Loucy (cell line): ENCODE results near the gene CCND1.

ENCODE experiments used
- H2AFZ ChIP-seq: fragments of 200-600 bp; sonication (generic); 2 replicates; pipeline ENCODE4 v1.6.0; 2016; ENCODE audit warnings: antibody characterized with exemption, mild to moderate bottlenecking, low read length, moderate library complexity
- H3F3A ChIP-seq: fragments of 200-600 bp; 2 replicates; pipeline ENCODE4 v1.6.0; 2016; ENCODE audit warnings: antibody characterized with exemption, low read depth, mild to moderate bottlenecking
- H3K27me3 ChIP-seq: fragments of 200-600 bp; sonication (generic); 2 replicates; pipeline ENCODE4 v1.6.1; 2014; ENCODE audit warnings: low read length, mild to moderate bottlenecking; ENCODE audit not compliant: insufficient read depth, poor library complexity, severe bottlenecking
- H3K36me3 ChIP-seq: fragments of 200-600 bp; sonication (generic); 2 replicates; pipeline ENCODE4 v1.6.1; 2016; ENCODE audit warnings: low read length; ENCODE audit not compliant: insufficient read depth
- H3K4me1 ChIP-seq: fragments of 200-600 bp; sonication (generic); 2 replicates; pipeline ENCODE4 v1.5.1; 2014; ENCODE audit warnings: low read length, mild to moderate bottlenecking; ENCODE audit not compliant: insufficient read depth, poor library complexity, severe bottlenecking
- H3K4me2 ChIP-seq: fragments of 200-600 bp; sonication (generic); 2 replicates; pipeline ENCODE4 v1.6.0; 2014; ENCODE audit warnings: antibody characterized with exemption, low read length, low read depth, mild to moderate bottlenecking; ENCODE audit not compliant: poor library complexity, severe bottlenecking
- H3K4me3 ChIP-seq: fragments of 200-600 bp; sonication (generic); 2 replicates; pipeline ENCODE4 v1.5.1; 2014; ENCODE audit warnings: low read length, mild to moderate bottlenecking, mixed read lengths; ENCODE audit not compliant: poor library complexity, severe bottlenecking
- H3K79me2 ChIP-seq: fragments of 200-600 bp; sonication (generic); 2 replicates; pipeline ENCODE4 v1.6.1; 2014; ENCODE audit warnings: low read length; ENCODE audit not compliant: insufficient read depth
- H3K9ac ChIP-seq: fragments of 200-600 bp; sonication (generic); 2 replicates; pipeline ENCODE4 v1.6.0; 2014; ENCODE audit warnings: mild to moderate bottlenecking, low read depth, low read length, moderate library complexity; ENCODE audit not compliant: poor library complexity, severe bottlenecking
- H3K9me2 ChIP-seq: fragments of 200-600 bp; sonication (generic); replicated peaks from 2 replicates; pipeline ENCODE4 v1.6.1; 2016; ENCODE audit warnings: low read depth, low read length, mixed read lengths
- H3K9me3 ChIP-seq: fragments of 200-600 bp; sonication (generic); 2 replicates; pipeline ENCODE4 v1.6.1; 2014; ENCODE audit warnings: mild to moderate bottlenecking, antibody characterized with exemption, low read length, low read depth; ENCODE audit not compliant: insufficient read depth
- H4K20me1 ChIP-seq: fragments of 200-600 bp; sonication (generic); 2 replicates; pipeline ENCODE4 v1.6.0; 2014; ENCODE audit warnings: antibody characterized with exemption, low read length, mild to moderate bottlenecking; ENCODE audit not compliant: insufficient read depth, poor library complexity, severe bottlenecking
- EZH2phosphoT487 ChIP-seq: fragments of 200-600 bp; IDR thresholded peaks from 2 replicates; pipeline ENCODE4 v1.6.1; 2018; ENCODE audit warnings: antibody characterized with exemption, mild to moderate bottlenecking, moderate library complexity, borderline replicate concordance
- TF ChIP-seq, protein P1 (sequence below): fragments of 200-600 bp; sonication (generic); conservative IDR thresholded peaks from 2 replicates; pipeline ENCODE4 v1.5.1; 2014; ENCODE audit warnings: mild to moderate bottlenecking, antibody characterized with exemption, low read length

CCND1 gene

DNA sequence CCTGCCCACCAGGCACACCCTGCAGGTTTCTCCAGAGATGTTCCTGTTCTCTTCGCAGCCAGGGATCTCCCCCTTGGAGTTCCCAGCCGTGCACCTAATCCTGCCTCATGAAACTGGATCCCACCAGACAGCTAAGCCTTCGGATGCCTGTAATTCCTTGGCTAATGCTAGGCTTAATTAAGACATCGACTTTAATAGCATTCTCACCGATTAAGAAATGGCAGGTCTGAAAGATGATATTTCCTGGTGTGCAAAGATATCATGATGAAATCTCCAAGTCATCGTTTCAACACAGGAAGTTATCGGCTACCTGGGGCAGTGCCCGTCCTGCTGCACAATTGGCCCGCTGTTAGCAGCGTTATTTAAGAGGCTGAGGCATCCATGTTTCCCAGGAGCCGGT lies 41.5 kb upstream of the CCND1 start:
- H2AFZ ChIP-seq = no peak overlapping the region
- H3K27me3 ChIP-seq = no peaks in the 10 kb centered on the region

DNA sequence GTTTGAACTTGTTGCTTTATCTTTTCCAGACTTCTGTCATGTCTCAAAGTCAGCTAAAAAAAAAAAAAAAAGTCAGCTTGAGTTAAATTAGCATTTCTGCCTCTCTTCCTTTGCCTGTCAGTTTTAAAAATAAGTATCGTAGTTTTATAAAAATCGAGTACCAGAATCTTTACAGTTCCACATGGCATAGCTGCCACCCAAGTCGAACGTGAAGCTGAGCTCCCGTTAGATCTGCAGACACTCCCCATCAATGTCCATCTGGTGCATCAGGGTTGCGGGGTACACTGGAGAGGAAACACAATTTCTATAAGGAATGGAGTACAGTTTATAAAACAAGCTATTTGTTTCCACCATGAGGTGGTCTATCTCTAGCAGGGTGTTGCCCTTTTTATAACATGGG lies 41.0 kb upstream of the CCND1 start:
- no peaks in the 10 kb centered on the region for H3K27me3 ChIP-seq
- no peaks in the 10 kb centered on the region for H3K9me3 ChIP-seq
- no peaks in the 10 kb centered on the region for H3K4me1 ChIP-seq
- no peak overlapping the region for H3K4me3 ChIP-seq
- TF ChIP-seq, protein P1, sequence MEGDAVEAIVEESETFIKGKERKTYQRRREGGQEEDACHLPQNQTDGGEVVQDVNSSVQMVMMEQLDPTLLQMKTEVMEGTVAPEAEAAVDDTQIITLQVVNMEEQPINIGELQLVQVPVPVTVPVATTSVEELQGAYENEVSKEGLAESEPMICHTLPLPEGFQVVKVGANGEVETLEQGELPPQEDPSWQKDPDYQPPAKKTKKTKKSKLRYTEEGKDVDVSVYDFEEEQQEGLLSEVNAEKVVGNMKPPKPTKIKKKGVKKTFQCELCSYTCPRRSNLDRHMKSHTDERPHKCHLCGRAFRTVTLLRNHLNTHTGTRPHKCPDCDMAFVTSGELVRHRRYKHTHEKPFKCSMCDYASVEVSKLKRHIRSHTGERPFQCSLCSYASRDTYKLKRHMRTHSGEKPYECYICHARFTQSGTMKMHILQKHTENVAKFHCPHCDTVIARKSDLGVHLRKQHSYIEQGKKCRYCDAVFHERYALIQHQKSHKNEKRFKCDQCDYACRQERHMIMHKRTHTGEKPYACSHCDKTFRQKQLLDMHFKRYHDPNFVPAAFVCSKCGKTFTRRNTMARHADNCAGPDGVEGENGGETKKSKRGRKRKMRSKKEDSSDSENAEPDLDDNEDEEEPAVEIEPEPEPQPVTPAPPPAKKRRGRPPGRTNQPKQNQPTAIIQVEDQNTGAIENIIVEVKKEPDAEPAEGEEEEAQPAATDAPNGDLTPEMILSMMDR = no peak
- TF ChIP-seq EZH2phosphoT487 = no peak
- no peak overlapping the region for H3K4me2 ChIP-seq
- H3K36me3 ChIP-seq = no peaks in the 10 kb centered on the region
- H3F3A ChIP-seq = no peaks in the 10 kb centered on the region
- no peak overlapping the region for H2AFZ ChIP-seq
- no peaks in the 10 kb centered on the region for H3K79me2 ChIP-seq
- H3K9ac ChIP-seq = no peak overlapping the region
- no peaks in the 10 kb centered on the region for H4K20me1 ChIP-seq
- H3K9me2 ChIP-seq = no peaks in the 10 kb centered on the region

More for the DNA sequence above, 41.5 kb upstream of the CCND1 start:
- Histone ChIP-seq H4K20me1 (no peaks in the 10 kb centered on the region), H3K9me3 (no peaks in the 10 kb centered on the region), H3K4me2 (no peak overlapping the region), H3K4me1 (no peaks in the 10 kb centered on the region), H3K9ac (no peak overlapping the region), H3K79me2 (no peaks in the 10 kb centered on the region), H3F3A (no peaks in the 10 kb centered on the region), H3K9me2 (no peaks in the 10 kb centered on the region), H3K36me3 (no peaks in the 10 kb centered on the region), H3K4me3 (no peak overlapping the region)
- TF ChIP-seq EZH2phosphoT487 = no peak
- TF ChIP-seq, protein P1 = no peak

DNA sequence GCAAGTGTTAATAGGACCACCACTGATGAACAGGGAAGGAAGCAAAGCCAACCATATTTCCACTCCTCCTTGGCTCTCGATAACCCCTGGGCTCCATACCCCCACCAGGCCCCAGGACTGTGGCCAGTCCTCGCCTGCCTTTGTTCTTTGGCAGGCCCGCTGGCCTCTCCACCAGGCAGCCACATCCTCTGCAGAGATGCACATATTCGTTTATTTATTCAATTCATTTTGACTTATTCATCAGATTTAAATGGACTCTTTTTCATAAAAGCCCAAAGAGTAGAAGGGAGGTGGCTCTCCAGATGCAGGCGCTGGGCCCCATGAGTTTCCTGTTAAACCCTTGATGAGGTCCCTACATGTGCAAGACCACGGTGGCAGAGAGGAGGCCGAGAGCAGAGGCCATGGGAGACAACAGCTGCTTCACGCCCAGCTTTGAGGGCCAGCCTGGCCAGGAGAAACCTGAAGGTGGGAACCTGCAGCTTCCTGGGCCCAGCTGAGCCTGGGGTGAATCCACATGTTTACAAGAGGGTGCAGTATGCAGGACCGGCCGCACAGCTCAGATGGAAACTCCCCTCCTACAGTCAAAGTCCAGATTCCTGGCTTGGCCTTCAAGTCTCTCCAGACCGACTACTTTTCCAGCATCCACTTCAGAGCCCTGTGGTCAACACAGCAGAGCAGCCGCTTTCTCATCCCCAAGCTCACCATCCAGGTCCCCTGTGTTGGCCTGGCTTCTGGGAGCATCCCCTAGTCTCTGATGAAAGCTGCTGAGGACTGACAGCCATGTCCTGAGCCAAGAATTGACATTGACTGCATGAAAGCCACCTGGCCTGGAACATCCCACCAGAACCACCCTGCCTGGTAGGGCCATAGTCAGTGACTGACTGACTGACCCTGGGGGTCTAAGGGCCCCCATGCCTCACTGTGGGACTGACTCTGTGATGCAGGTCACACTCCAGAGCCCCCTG lies 39.7 kb upstream of the CCND1 start:
- H3K27me3 ChIP-seq = no peaks in the 10 kb centered on the region
- no peaks in the 10 kb centered on the region for H3K79me2 ChIP-seq
- no peak overlapping the region for H3K9ac ChIP-seq
- H3K9me2 ChIP-seq = no peaks in the 10 kb centered on the region
- no peak overlapping the region for H3K4me3 ChIP-seq
- no peak overlapping the region for H2AFZ ChIP-seq
- H3K4me1 ChIP-seq = no peaks in the 10 kb centered on the region
- no peaks in the 10 kb centered on the region for H3F3A ChIP-seq
- TF ChIP-seq EZH2phosphoT487 = no peak
- TF ChIP-seq, protein P1 = no peak
- H3K36me3 ChIP-seq = no peaks in the 10 kb centered on the region
- no peaks in the 10 kb centered on the region for H4K20me1 ChIP-seq
- no peaks in the 10 kb centered on the region for H3K9me3 ChIP-seq
- no peak overlapping the region for H3K4me2 ChIP-seq
